ENCODE data around the gene PLEKHH1. TPM values are rescaled to one million over a fixed set of nuclear protein-coding genes. Genes with fewer than 3 reads are reported as not detected.

The PLEKHH1 gene
- total RNA-seq, 4 donors from 2014 or later: 1.8 to 6.1 (median 4.0) TPM

GRCh38 chr14:67577909-67578749 is 45.0 kb downstream of the PLEKHH1 start:
- Histone ChIP-seq H3K4me1 (no peaks in the 10 kb centered on the region), H3K9me3 (no peaks in the 10 kb centered on the region), H3K4me3 (no peak overlapping the region), H3K36me3 (peaks cover 0 to 70% of the 10 kb centered on the region in 2 donors), H3K27me3 (no peaks in the 10 kb centered on the region), H3K27ac (no peak overlapping the region)
- no peak for ATAC-seq
- 50 to 75% methylated on average over 1 to 2 of the region's 16 CpGs for WGBS, 2 donors (ENCODE audit: low coverage in 1 of 2)
- no peak for TF ChIP-seq POLR2AphosphoS5 (IDR thresholded peaks at IDR 0.05)
- no peak for TF ChIP-seq CTCF (IDR thresholded peaks at IDR 0.05)
- TF ChIP-seq EP300 (IDR thresholded peaks at IDR 0.05): no peak
- no peak for TF ChIP-seq POLR2A (IDR thresholded peaks at IDR 0.05)

- ATAC-seq: no peak
- no peaks in the 10 kb centered on the region for H3K9me3 ChIP-seq
These were observed 46.0 kb downstream of the PLEKHH1 start for GRCh38 chr14:67579040-67579439.

GRCh38 chr14:67579636-67580035 is 46.5 kb downstream of the PLEKHH1 start:
- no peak overlapping the region for H3K4me3 ChIP-seq
- no peaks in the 10 kb centered on the region for H3K27me3 ChIP-seq
- ATAC-seq: no peak
- peaks cover 0 to 71% of the 10 kb centered on the region in 2 donors for H3K36me3 ChIP-seq
- H3K4me1 ChIP-seq: no peaks in the 10 kb centered on the region
- WGBS, 2 donors (ENCODE audit: low coverage in 1 of 2): no CpG with 5 or more reads among the region's 7 CpGs
- TF ChIP-seq EP300 (IDR thresholded peaks at IDR 0.05): no peak
- no peak for TF ChIP-seq POLR2AphosphoS5 (IDR thresholded peaks at IDR 0.05)
- TF ChIP-seq CTCF (IDR thresholded peaks at IDR 0.05): no peak
- no peak for TF ChIP-seq POLR2A (IDR thresholded peaks at IDR 0.05)
- H3K27ac ChIP-seq: no peak overlapping the region
- no peaks in the 10 kb centered on the region for H3K9me3 ChIP-seq

More at GRCh38 chr14:67579040-67579439, 46.0 kb downstream of the PLEKHH1 start:
- Histone ChIP-seq H3K27ac (no peak overlapping the region), H3K27me3 (no peaks in the 10 kb centered on the region), H3K36me3 (peaks cover 0 to 76% of the 10 kb centered on the region in 2 donors), H3K4me1 (no peaks in the 10 kb centered on the region), H3K4me3 (no peak overlapping the region)
- WGBS, 2 donors (ENCODE audit: low coverage in 1 of 2): 89% methylated on average over 11 of the region's 15 CpGs; no CpG with 5 or more reads in 1 of the 2 donors
- no peak for TF ChIP-seq EP300 (IDR thresholded peaks at IDR 0.05)
- TF ChIP-seq CTCF (IDR thresholded peaks at IDR 0.05): no peak
- no peak for TF ChIP-seq POLR2AphosphoS5 (IDR thresholded peaks at IDR 0.05)
- no peak for TF ChIP-seq POLR2A (IDR thresholded peaks at IDR 0.05)

GRCh38 chr14:67580336-67581171 is 47.5 kb downstream of the PLEKHH1 start:
- H3K36me3 ChIP-seq: peaks cover 0 to 78% of the 10 kb centered on the region in 2 donors
- no peak for ATAC-seq

More at GRCh38 chr14:67580336-67581171, 47.5 kb downstream of the PLEKHH1 start:
- no peak overlapping the region for H3K4me3 ChIP-seq
- H3K27ac ChIP-seq: no peak overlapping the region
- H3K4me1 ChIP-seq: no peaks in the 10 kb centered on the region
- TF ChIP-seq POLR2A (IDR thresholded peaks at IDR 0.05): no peak
- TF ChIP-seq POLR2AphosphoS5 (IDR thresholded peaks at IDR 0.05): no peak
- TF ChIP-seq EP300 (IDR thresholded peaks at IDR 0.05): no peak
- no peak for TF ChIP-seq CTCF (IDR thresholded peaks at IDR 0.05)
- WGBS, 2 donors (ENCODE audit: low coverage in 1 of 2): 73 to 91% methylated on average over 5 to 8 of the region's 11 CpGs
- no peaks in the 10 kb centered on the region for H3K27me3 ChIP-seq
- no peaks in the 10 kb centered on the region for H3K9me3 ChIP-seq
